Heart left ventricle (tissue), 13 donors: ENCODE results near the gene KCTD13.

ENCODE experiments used
- CTCF ChIP-seq, 12 donors: fragments of 200-600 bp; sonication (generic) in 4 of 12; IDR thresholded peaks; one replicate each; pipeline versions ENCODE4 v1.5.0 to v1.8.0; 2018 to 2022; ENCODE audit warnings: antibody characterized with exemption in 12 of 12, mild to moderate bottlenecking in 5 of 12
- POLR2A ChIP-seq, 2 donors: fragments of 450-650 bp; IDR thresholded peaks; one replicate each; pipeline ENCODE4 v1.6.1; 2017; ENCODE audit warnings: antibody characterized with exemption in 2 of 2, mild to moderate bottlenecking in 2 of 2, moderate library complexity in 2 of 2
- donor health status: ischemic (EF 13 %, LVEDD 7.1; RV severe dilation, severe dysfunction).
- donor health status: DM: no; HTN: yes; CAD: no.
- donor health status: DM: no; HTN: no; CAD: no.
- donor health status: ischemic (EF 25% LVEDD 6.9; RV normal size, moderate dysfunction).
- donor health status: ischemic (EF 25% LVEDD 5.7; RV mildly dilated, moderate dysfunction).
- donor health status: ischemic (EF 35%, LVEDD 5.7; RV mildly dilated, moderate dysfunction).
- donor health status: nonischemic (EF 11% LVEDD 7.7; RV severe dilation, severe dysfunction).
- donor health status: DM: yes; HTN: yes; CAD: no.
- donor health status: PGD.
- donor health status: ischemic (EF 29% LVEDD 5.4; RV normal size, mild dysfunction).
- donor health status: nonischemic (EF 23%, LVEDD 6.1; RV moderate dilation, normal function).

- TF ChIP-seq POLR2A (IDR thresholded peaks at IDR 0.05) = no peak
- TF ChIP-seq CTCF (IDR thresholded peaks at IDR 0.05) = no peak
Observed at GRCh38 chr16:29920288-29921033, 5.6 kb downstream of the KCTD13 start.
